ENCODE data around the gene TPRA1. TPM values are rescaled to one million over a fixed set of nuclear protein-coding genes. Genes with fewer than 3 reads are reported as not detected.

TPRA1 gene
- polyA plus RNA-seq: 10 to 100 TPM; 20.2 to 22.1 TPM

GRCh38 chr3:127590593-127591465 lies at the start of gene TPRA1:
Gene TPRA1, minus strand, starts transcription at chr3:127590733. Its CDS starts 10,587 bp downstream, at chr3:127580146.
- Histone ChIP-seq H3K27me3 (ENCODE audit: control insufficient read depth in 1 of 2, insufficient read depth in 2 of 2, low read length in 2 of 2) (no peaks in the 10 kb centered on the region), H3K4me3 (ENCODE audit: low read depth in 1 of 2, low read length in 2 of 2) (peak within 1 kb of the TSS; percentile 89 to 93), H3K36me3 (ENCODE audit: control insufficient read depth in 2 of 2, insufficient read depth in 2 of 2, low read length in 1 of 2) (peaks cover 0 to 1% of the 10 kb centered on the region in 2 donors), H3K27ac (ENCODE audit: low read depth in 2 of 2, low read length in 1 of 2) (peak within 1 kb of the TSS; percentile 89 to 98), H3K4me1 (ENCODE audit: control insufficient read depth in 2 of 2, insufficient read depth in 2 of 2, low read length in 1 of 2) (peaks cover 22 to 26% of the 10 kb centered on the region in 2 donors), H3K9me3 (ENCODE audit: control insufficient read depth in 2 of 2, insufficient read depth in 1 of 2, low read depth in 1 of 2, low read length in 1 of 2) (no peaks in the 10 kb centered on the region)
- WGBS, 2 donors: 0 to 1% methylated on average over 60 to 72 of the region's 72 CpGs

GRCh38 chr3:127640042-127640355 lies 49.5 kb upstream of the TPRA1 start:
- no peaks in the 10 kb centered on the region for H3K9me3 ChIP-seq (ENCODE audit: control insufficient read depth in 2 of 2, insufficient read depth in 1 of 2, low read depth in 1 of 2, low read length in 1 of 2)
- no peak overlapping the region for H3K27ac ChIP-seq (ENCODE audit: low read depth in 2 of 2, low read length in 1 of 2)
- H3K4me3 ChIP-seq (ENCODE audit: low read depth in 1 of 2, low read length in 2 of 2): no peak overlapping the region
- no peaks in the 10 kb centered on the region for H3K27me3 ChIP-seq (ENCODE audit: control insufficient read depth in 1 of 2, insufficient read depth in 2 of 2, low read length in 2 of 2)
- no peaks in the 10 kb centered on the region for H3K36me3 ChIP-seq (ENCODE audit: control insufficient read depth in 2 of 2, insufficient read depth in 2 of 2, low read length in 1 of 2)
- H3K4me1 ChIP-seq (ENCODE audit: control insufficient read depth in 2 of 2, insufficient read depth in 2 of 2, low read length in 1 of 2): no peaks in the 10 kb centered on the region
- 96 to 97% methylated on average over 3 of the region's 3 CpGs for WGBS, 2 donors

- no peaks in the 10 kb centered on the region for H3K27me3 ChIP-seq (ENCODE audit: control insufficient read depth in 1 of 2, insufficient read depth in 2 of 2, low read length in 2 of 2)
- no peaks in the 10 kb centered on the region for H3K36me3 ChIP-seq (ENCODE audit: control insufficient read depth in 2 of 2, insufficient read depth in 2 of 2, low read length in 1 of 2)
- no peak overlapping the region for H3K27ac ChIP-seq (ENCODE audit: low read depth in 2 of 2, low read length in 1 of 2)
- H3K9me3 ChIP-seq (ENCODE audit: control insufficient read depth in 2 of 2, insufficient read depth in 1 of 2, low read depth in 1 of 2, low read length in 1 of 2): no peaks in the 10 kb centered on the region
- WGBS, 2 donors: 76 to 80% methylated on average over 5 of the region's 5 CpGs
- no peak overlapping the region for H3K4me3 ChIP-seq (ENCODE audit: low read depth in 1 of 2, low read length in 2 of 2)
- no peaks in the 10 kb centered on the region for H3K4me1 ChIP-seq (ENCODE audit: control insufficient read depth in 2 of 2, insufficient read depth in 2 of 2, low read length in 1 of 2)
Observed at GRCh38 chr3:127639173-127640041, 48.9 kb upstream of the TPRA1 start.

GRCh38 chr3:127637971-127638370 lies 47.4 kb upstream of the TPRA1 start:
- Histone ChIP-seq H3K36me3 (ENCODE audit: control insufficient read depth in 2 of 2, insufficient read depth in 2 of 2, low read length in 1 of 2) (no peaks in the 10 kb centered on the region), H3K27me3 (ENCODE audit: control insufficient read depth in 1 of 2, insufficient read depth in 2 of 2, low read length in 2 of 2) (no peaks in the 10 kb centered on the region), H3K9me3 (ENCODE audit: control insufficient read depth in 2 of 2, insufficient read depth in 1 of 2, low read depth in 1 of 2, low read length in 1 of 2) (no peaks in the 10 kb centered on the region), H3K27ac (ENCODE audit: low read depth in 2 of 2, low read length in 1 of 2) (no peak overlapping the region), H3K4me1 (ENCODE audit: control insufficient read depth in 2 of 2, insufficient read depth in 2 of 2, low read length in 1 of 2) (no peaks in the 10 kb centered on the region), H3K4me3 (ENCODE audit: low read depth in 1 of 2, low read length in 2 of 2) (no peak overlapping the region)

GRCh38 chr3:127637546-127637945 lies 47.0 kb upstream of the TPRA1 start:
- H3K4me1 ChIP-seq (ENCODE audit: control insufficient read depth in 2 of 2, insufficient read depth in 2 of 2, low read length in 1 of 2): no peaks in the 10 kb centered on the region
- H3K36me3 ChIP-seq (ENCODE audit: control insufficient read depth in 2 of 2, insufficient read depth in 2 of 2, low read length in 1 of 2): no peaks in the 10 kb centered on the region
- no peak overlapping the region for H3K4me3 ChIP-seq (ENCODE audit: low read depth in 1 of 2, low read length in 2 of 2)
- no peak overlapping the region for H3K27ac ChIP-seq (ENCODE audit: low read depth in 2 of 2, low read length in 1 of 2)
- H3K27me3 ChIP-seq (ENCODE audit: control insufficient read depth in 1 of 2, insufficient read depth in 2 of 2, low read length in 2 of 2): no peaks in the 10 kb centered on the region
- 79 to 82% methylated on average over 3 of the region's 3 CpGs for WGBS, 2 donors
- H3K9me3 ChIP-seq (ENCODE audit: control insufficient read depth in 2 of 2, insufficient read depth in 1 of 2, low read depth in 1 of 2, low read length in 1 of 2): no peaks in the 10 kb centered on the region

GRCh38 chr3:127634653-127635052 lies 44.1 kb upstream of the TPRA1 start:
- no peak overlapping the region for H3K27ac ChIP-seq (ENCODE audit: low read depth in 2 of 2, low read length in 1 of 2)
- no peak overlapping the region for H3K4me3 ChIP-seq (ENCODE audit: low read depth in 1 of 2, low read length in 2 of 2)
- peaks cover 3 to 10% of the 10 kb centered on the region in 2 donors for H3K4me1 ChIP-seq (ENCODE audit: control insufficient read depth in 2 of 2, insufficient read depth in 2 of 2, low read length in 1 of 2)
- WGBS, 2 donors: 93 to 97% methylated on average over 12 of the region's 12 CpGs
- H3K9me3 ChIP-seq (ENCODE audit: control insufficient read depth in 2 of 2, insufficient read depth in 1 of 2, low read depth in 1 of 2, low read length in 1 of 2): no peaks in the 10 kb centered on the region
- no peaks in the 10 kb centered on the region for H3K27me3 ChIP-seq (ENCODE audit: control insufficient read depth in 1 of 2, insufficient read depth in 2 of 2, low read length in 2 of 2)
- H3K36me3 ChIP-seq (ENCODE audit: control insufficient read depth in 2 of 2, insufficient read depth in 2 of 2, low read length in 1 of 2): no peaks in the 10 kb centered on the region

GRCh38 chr3:127632035-127632820 lies 41.7 kb upstream of the TPRA1 start:
- Histone ChIP-seq H3K27me3 (ENCODE audit: control insufficient read depth in 1 of 2, insufficient read depth in 2 of 2, low read length in 2 of 2) (no peaks in the 10 kb centered on the region), H3K4me3 (ENCODE audit: low read depth in 1 of 2, low read length in 2 of 2) (no peak overlapping the region), H3K4me1 (ENCODE audit: control insufficient read depth in 2 of 2, insufficient read depth in 2 of 2, low read length in 1 of 2) (peaks cover 3 to 13% of the 10 kb centered on the region in 2 donors), H3K9me3 (ENCODE audit: control insufficient read depth in 2 of 2, insufficient read depth in 1 of 2, low read depth in 1 of 2, low read length in 1 of 2) (no peaks in the 10 kb centered on the region), H3K27ac (ENCODE audit: low read depth in 2 of 2, low read length in 1 of 2) (no peak overlapping the region), H3K36me3 (ENCODE audit: control insufficient read depth in 2 of 2, insufficient read depth in 2 of 2, low read length in 1 of 2) (no peaks in the 10 kb centered on the region)
- 68 to 73% methylated on average over 8 of the region's 8 CpGs for WGBS, 2 donors

GRCh38 chr3:127630811-127631714 lies 40.5 kb upstream of the TPRA1 start:
- Histone ChIP-seq H3K4me3 (ENCODE audit: low read depth in 1 of 2, low read length in 2 of 2) (no peak overlapping the region), H3K9me3 (ENCODE audit: control insufficient read depth in 2 of 2, insufficient read depth in 1 of 2, low read depth in 1 of 2, low read length in 1 of 2) (no peaks in the 10 kb centered on the region), H3K27ac (ENCODE audit: low read depth in 2 of 2, low read length in 1 of 2) (no peak overlapping the region), H3K27me3 (ENCODE audit: control insufficient read depth in 1 of 2, insufficient read depth in 2 of 2, low read length in 2 of 2) (no peaks in the 10 kb centered on the region), H3K4me1 (ENCODE audit: control insufficient read depth in 2 of 2, insufficient read depth in 2 of 2, low read length in 1 of 2) (peaks cover 3 to 13% of the 10 kb centered on the region in 2 donors), H3K36me3 (ENCODE audit: control insufficient read depth in 2 of 2, insufficient read depth in 2 of 2, low read length in 1 of 2) (no peaks in the 10 kb centered on the region)
- WGBS, 2 donors: 87 to 90% methylated on average over 12 of the region's 12 CpGs
